ENCODE data around the gene AFAP1. TPM values are rescaled to one million over a fixed set of nuclear protein-coding genes. Genes with fewer than 3 reads are reported as not detected.

AFAP1 gene
- total RNA-seq, 1 experiment from 2014 or later: 32.9 TPM

- DNase-seq (ENCODE audit: low spot score): no peak
Observed at GRCh38 chr4:7786517-7786916, 153.1 kb downstream of the AFAP1 start.

DNA sequence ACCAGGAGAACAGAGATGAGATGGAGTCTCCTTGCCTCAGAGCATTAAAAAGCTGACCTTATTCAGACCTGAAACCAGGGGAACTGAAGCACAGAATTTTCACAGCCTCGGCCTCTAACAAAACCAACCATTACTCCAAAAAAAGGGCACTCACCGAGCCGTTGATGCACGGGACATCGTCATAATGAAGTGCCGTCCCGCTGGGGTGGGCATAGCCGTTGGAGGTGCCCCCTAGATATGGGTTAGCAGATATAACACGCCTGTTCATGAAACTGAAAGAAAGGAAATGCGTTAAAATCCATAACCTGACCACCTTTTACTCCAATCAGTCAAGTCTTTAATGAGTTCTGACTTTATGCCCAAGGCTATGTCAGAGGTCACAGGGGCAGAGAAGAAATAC, 153.6 kb downstream of the AFAP1 start:
- DNase-seq (ENCODE audit: low spot score): no peak

DNA sequence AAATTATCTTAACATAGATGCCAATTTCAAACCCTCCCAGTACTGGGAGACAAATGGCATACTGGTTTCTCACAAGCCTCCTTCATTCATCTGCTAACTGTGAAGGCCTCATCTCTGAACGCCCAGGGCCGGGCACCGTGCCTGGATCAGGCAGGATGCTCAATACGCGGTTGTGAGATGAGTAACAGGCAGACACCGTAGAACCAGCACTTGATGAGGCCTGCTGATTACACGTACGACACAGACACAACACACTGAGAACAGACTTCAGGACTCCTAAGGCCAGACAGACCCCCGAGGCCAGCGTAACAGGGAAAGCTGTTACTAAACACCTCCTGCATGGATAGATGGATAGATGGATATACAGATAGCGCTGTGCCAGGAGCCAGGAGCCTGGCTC, 154.6 kb downstream of the AFAP1 start:
- no peak for DNase-seq (ENCODE audit: low spot score)

DNA sequence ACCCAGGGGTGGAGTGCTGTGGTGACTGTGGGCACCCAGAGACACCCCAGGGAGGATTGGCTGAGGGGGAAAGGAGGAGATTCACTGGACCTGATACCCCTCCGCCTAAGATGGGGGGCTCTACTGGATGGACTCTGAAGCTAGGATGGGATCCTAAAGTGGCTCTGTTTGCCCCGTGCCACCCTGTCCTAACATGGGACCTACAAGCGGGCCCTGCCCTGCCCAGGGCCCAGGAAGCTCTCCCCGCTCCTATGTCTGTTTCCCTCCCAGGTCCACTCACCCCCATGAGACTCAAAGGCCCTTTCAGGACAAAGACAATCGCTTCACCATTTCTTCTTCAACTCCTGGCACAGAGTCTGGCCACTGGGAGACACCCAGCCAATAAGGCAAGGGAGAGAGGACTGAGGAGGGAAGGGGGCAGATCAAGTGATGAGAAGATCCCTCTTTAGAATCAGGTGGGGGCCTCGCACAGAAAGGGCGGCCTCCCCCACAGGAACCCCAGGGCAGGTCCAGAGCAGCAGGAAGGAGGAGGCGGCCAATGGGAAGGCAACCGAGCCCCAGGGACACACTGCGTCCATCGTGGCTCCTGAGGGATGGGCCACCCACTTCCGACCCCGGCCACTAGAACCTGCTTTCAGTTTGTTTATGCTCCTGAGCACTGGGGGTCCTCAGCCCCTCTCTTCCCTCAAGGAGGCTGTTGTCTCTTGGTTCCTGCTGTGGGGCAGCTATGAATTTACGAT, 155.4 kb downstream of the AFAP1 start:
- no peak for DNase-seq (ENCODE audit: low spot score)

GRCh38 chr4:7783541-7783940, 156.1 kb downstream of the AFAP1 start:
- DNase-seq (ENCODE audit: low spot score): no peak

DNA sequence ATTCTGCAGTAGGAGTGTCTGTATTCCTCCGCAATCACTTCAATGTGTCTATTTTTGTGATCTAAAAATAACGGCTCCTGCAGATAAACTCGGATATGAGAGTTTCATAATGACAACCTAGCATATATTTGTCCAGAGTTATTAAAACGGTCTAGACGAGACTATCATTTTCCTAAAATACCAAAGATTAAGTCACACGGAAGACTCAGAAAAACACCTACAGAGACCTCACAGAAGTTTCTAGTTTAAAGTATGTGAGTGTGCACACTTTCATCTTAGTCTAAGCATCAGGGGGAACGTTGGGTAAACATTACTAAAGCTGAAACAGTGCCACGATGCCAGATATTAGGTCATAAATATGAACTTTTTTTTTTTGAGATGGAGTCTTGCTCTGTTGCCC, 156.9 kb downstream of the AFAP1 start:
- no peak for DNase-seq (ENCODE audit: low spot score)

GRCh38 chr4:7781993-7782392, 157.7 kb downstream of the AFAP1 start:
- DNase-seq (ENCODE audit: low spot score): no peak

DNA sequence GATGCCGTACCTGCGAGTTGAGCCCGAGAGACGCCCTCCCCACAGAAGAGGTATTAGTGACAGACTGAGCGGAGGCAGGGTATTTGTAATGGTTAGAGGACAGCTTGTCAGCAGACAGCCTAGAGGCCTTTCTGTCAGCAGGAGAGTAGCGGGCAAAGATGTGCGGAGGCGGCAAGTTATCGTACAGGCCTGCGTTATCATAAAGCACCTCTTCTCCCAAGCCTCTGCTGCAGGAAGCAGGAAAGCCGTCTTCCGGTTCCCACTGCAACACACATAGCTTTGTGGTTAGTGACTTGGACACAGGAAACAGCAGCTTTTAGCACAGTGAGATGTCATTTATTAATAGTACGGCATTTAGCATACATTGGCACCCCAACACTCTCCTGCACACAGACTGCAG, 158.3 kb downstream of the AFAP1 start:
- DNase-seq (ENCODE audit: low spot score): peak; percentile 57

GRCh38 chr4:7780751-7781348, 158.8 kb downstream of the AFAP1 start:
- DNase-seq (ENCODE audit: low spot score): no peak

DNA sequence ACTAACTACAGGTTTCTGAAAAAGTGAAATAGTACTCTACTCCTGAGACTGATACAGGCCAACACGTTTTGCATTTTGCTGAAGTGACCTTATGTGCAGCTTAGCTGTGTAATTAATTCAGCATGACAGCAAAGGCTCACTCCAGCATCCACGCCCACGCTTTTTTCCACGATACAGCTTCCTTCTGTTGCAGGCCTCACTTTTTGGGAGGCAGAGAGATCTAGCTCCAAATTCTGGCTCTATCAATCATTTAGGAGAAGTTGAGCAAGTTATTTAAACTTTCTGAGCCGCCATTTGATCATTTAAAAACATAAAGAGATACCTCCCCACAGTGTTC, 160.3 kb downstream of the AFAP1 start:
- no peak for DNase-seq (ENCODE audit: low spot score)

DNA sequence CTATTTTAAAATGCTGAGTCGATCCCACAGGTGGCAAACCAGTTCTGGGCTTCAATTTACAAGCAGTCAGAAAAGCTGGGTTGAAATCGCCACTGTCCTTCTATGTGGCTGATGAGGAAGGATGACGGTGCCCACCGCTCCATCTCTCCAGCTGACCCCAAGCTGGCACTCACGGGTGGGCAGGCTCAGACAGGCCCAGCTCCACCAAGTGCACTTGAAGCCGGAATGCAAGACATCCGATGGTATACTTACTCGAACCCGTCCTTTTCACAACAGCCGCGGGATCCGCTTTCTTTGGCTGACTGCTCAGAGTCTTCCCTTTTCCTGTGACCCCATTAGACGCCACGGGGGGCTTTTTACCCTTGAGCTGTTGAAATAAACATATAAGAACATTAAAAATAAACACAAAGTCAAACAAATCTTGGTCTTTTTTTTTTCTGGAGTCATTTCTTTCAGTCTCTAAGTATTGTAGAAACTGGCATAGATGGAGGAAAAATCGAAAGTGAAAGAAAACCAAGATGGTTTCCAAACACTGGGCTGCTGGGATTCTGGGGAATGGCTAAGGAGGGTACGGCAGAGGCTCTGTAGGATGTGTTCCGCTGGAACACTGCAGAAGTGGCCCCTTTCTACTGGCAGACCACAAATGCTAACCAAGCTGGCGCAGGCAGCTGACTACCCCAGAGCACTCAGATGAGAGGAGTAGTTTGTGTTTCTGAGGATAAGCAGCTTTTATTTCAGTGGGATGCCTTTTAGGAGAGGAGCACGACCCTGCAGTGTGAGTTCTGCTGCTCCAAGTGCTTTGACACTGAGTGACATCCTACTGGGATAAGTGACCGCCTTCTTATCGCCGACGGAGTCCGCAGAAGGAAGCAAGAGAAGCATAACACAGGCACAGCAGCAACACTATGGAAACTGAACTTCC, 160.9 kb downstream of the AFAP1 start:
- DNase-seq (ENCODE audit: low spot score): no peak

- no peak for DNase-seq (ENCODE audit: low spot score)
Observed at GRCh38 chr4:7777871-7778509, 161.7 kb downstream of the AFAP1 start.

- no peak for DNase-seq (ENCODE audit: low spot score)
Observed at GRCh38 chr4:7777017-7777710, 162.5 kb downstream of the AFAP1 start.

- DNase-seq (ENCODE audit: low spot score): no peak
Observed at GRCh38 chr4:7775396-7775795, 164.3 kb downstream of the AFAP1 start.

- DNase-seq (ENCODE audit: low spot score): no peak
Observed at GRCh38 chr4:7774301-7775294, 165.1 kb downstream of the AFAP1 start.

GRCh38 chr4:7773401-7774180, 166.1 kb downstream of the AFAP1 start:
- DNase-seq (ENCODE audit: low spot score): no peak

- DNase-seq (ENCODE audit: low spot score): no peak
Observed at GRCh38 chr4:7772711-7773385, 166.8 kb downstream of the AFAP1 start.

DNA sequence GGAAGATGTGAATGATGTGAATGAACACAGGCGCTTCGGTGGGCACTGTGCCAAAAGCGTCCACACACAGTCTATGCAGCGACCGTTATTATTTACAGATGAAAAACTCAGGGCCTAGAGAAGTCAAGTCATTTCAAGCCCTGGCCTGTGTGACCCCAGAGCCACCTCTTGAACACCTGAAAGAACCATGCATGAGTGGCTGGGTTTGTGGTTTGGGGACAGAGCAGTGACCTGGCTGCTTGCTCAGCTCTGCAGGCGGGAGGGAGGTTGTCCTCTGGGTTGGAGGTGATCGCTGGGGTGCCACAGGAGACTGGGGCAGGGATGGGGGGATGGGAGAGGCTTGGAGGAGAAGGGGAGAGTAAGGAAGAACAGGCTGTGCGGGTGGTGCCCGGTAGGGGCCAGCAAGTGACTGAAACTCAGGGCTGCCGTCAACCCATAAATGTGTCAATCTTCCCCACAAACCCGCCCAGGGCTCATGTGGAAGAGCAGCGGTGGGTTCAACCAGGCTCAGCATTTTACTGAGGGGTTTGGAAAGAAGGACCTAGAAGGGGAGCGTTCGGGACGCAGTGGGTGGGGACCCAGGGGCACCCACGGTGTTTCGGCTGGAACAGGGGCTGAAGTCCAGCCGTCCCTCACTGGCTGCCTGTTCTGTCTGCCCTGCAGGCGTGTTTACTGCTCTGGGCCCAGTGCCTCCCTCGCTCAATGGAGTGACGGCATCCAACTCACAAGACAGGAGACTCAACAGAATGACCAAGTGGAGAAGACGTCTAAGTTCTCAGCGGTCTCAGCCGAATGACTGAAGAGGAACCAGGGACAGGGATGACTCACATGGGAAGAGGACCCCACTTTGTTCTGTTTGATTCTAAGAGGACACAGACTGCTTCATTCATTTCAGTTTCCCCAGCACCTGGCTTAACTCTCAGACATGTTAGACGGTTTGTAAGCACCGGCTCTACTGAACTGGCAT, 167.8 kb downstream of the AFAP1 start:
- DNase-seq (ENCODE audit: low spot score): no peak
